ENCODE results near the gene FN3KRP. TPM values are rescaled to one million over a fixed set of nuclear protein-coding genes. Genes with fewer than 3 reads are reported as not detected.

Gene FN3KRP
- total and polyA plus RNA-seq, 2 of the 13 experiments (the other 11 are each of a cell fraction or from before 2014, with no cell fraction given), result 22.4 to 28.2 TPM

DNA sequence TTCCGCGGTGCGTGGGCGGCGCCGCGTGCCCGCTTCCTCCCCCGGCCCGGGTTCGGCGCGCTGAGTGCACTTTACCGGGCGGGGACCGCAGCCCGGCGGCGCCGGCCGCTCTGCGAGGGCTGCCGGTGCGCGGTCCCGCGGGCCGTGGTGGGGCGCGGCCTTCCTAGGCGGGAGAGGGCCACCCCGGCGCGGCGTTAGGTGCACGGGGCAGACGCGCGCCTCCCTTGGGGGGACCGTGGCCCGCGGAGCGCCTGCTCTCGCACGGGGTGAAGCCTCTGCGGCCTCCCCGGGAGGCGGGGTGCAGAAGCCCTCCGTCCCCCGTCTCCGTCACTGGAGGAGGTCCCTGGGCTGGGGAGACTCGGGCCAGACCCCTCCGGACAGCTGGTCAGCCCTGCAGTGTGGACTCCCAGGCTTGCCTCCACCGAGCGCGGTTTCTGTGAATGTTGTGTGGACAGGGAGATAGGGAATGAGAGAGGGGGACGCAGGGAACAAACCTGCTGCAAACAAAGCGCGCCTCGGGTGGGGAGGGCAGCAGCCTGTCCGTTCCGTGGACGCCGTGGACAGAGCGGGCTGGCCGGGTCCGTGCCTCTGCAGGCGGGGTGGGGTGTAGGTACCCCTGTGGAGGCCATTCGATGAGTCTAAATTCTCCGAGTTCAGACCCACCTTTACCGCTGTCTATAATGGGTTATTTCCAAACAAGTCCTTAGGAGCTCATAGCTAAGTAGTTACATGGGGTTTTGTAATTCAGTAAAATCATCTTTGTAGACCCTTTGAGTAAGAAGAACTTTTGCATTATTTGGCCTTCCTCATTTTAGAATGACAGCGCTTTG is 36.1 kb downstream of the FN3KRP start (continued):
- TF ChIP-seq CBX5 (CRISPR knock-in tag; IDR thresholded peaks at IDR 0.05; ENCODE audit: borderline replicate concordance) (0 out of 2 replicates have a peak, but pooled peaks have one; percentile 21), ZNF550 (CRISPR knock-in tag; IDR thresholded peaks at IDR 0.05; ENCODE audit: borderline replicate concordance) (no peak), NFE2L1 (CRISPR knock-in tag; IDR thresholded peaks at IDR 0.05; ENCODE audit: borderline replicate concordance) (no peak), MYNN (CRISPR knock-in tag; IDR thresholded peaks at IDR 0.05; ENCODE audit: low read depth) (no peak), ISL2 (CRISPR knock-in tag; IDR thresholded peaks at IDR 0.05) (0 out of 2 replicates have a peak, but pooled peaks have one; percentile 18), ZNF230 (CRISPR knock-in tag; IDR thresholded peaks at IDR 0.05) (no peak), EED (CRISPR knock-in tag; IDR thresholded peaks at IDR 0.05) (no peak; the same call in 1 of the 2 replicates), NRL (CRISPR knock-in tag; IDR thresholded peaks at IDR 0.05; ENCODE audit: borderline replicate concordance) (peak; percentile 47; the same call in 1 of the 2 replicates), FOXC1 (CRISPR knock-in tag; IDR thresholded peaks at IDR 0.05; ENCODE audit: borderline replicate concordance) (0 out of 2 replicates have a peak, but pooled peaks have one; percentile 59), ZNF160 (CRISPR knock-in tag; IDR thresholded peaks at IDR 0.05) (no peak), TCF7L2 (IDR thresholded peaks at IDR 0.05; ENCODE audit: low read depth, low read length) (no peak), ZNF20 (CRISPR knock-in tag; IDR thresholded peaks at IDR 0.05) (no peak), NFKB2 (CRISPR knock-in tag; IDR thresholded peaks at IDR 0.05; ENCODE audit: borderline replicate concordance) (no peak), ZNF878 (CRISPR knock-in tag; IDR thresholded peaks at IDR 0.05) (no peak), ERF (CRISPR knock-in tag; IDR thresholded peaks at IDR 0.05) (no peak), ZNF652 (CRISPR knock-in tag; IDR thresholded peaks at IDR 0.05; ENCODE audit: borderline replicate concordance, low read depth) (no peak)
- TF ChIP-seq, protein P1, sequence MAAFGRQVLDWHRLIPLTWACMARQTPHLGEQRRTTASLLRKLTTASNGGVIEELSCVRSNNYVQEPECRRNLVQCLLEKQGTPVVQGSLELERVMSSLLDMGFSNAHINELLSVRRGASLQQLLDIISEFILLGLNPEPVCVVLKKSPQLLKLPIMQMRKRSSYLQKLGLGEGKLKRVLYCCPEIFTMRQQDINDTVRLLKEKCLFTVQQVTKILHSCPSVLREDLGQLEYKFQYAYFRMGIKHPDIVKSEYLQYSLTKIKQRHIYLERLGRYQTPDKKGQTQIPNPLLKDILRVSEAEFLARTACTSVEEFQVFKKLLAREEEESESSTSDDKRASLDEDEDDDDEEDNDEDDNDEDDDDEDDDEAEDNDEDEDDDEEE (CRISPR knock-in tag; IDR thresholded peaks at IDR 0.05), result no peak
- TF ChIP-seq, protein P2, sequence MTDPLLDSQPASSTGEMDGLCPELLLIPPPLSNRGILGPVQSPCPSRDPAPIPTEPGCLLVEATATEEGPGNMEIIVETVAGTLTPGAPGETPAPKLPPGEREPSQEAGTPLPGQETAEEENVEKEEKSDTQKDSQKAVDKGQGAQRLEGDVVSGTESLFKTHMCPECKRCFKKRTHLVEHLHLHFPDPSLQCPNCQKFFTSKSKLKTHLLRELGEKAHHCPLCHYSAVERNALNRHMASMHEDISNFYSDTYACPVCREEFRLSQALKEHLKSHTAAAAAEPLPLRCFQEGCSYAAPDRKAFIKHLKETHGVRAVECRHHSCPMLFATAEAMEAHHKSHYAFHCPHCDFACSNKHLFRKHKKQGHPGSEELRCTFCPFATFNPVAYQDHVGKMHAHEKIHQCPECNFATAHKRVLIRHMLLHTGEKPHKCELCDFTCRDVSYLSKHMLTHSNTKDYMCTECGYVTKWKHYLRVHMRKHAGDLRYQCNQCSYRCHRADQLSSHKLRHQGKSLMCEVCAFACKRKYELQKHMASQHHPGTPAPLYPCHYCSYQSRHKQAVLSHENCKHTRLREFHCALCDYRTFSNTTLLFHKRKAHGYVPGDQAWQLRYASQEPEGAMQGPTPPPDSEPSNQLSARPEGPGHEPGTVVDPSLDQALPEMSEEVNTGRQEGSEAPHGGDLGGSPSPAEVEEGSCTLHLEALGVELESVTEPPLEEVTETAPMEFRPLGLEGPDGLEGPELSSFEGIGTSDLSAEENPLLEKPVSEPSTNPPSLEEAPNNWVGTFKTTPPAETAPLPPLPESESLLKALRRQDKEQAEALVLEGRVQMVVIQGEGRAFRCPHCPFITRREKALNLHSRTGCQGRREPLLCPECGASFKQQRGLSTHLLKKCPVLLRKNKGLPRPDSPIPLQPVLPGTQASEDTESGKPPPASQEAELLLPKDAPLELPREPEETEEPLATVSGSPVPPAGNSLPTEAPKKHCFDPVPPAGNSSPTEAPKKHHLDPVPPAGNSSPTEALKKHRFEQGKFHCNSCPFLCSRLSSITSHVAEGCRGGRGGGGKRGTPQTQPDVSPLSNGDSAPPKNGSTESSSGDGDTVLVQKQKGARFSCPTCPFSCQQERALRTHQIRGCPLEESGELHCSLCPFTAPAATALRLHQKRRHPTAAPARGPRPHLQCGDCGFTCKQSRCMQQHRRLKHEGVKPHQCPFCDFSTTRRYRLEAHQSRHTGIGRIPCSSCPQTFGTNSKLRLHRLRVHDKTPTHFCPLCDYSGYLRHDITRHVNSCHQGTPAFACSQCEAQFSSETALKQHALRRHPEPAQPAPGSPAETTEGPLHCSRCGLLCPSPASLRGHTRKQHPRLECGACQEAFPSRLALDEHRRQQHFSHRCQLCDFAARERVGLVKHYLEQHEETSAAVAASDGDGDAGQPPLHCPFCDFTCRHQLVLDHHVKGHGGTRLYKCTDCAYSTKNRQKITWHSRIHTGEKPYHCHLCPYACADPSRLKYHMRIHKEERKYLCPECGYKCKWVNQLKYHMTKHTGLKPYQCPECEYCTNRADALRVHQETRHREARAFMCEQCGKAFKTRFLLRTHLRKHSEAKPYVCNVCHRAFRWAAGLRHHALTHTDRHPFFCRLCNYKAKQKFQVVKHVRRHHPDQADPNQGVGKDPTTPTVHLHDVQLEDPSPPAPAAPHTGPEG (CRISPR knock-in tag; IDR thresholded peaks at IDR 0.05), result no peak
- TF ChIP-seq, protein P3, sequence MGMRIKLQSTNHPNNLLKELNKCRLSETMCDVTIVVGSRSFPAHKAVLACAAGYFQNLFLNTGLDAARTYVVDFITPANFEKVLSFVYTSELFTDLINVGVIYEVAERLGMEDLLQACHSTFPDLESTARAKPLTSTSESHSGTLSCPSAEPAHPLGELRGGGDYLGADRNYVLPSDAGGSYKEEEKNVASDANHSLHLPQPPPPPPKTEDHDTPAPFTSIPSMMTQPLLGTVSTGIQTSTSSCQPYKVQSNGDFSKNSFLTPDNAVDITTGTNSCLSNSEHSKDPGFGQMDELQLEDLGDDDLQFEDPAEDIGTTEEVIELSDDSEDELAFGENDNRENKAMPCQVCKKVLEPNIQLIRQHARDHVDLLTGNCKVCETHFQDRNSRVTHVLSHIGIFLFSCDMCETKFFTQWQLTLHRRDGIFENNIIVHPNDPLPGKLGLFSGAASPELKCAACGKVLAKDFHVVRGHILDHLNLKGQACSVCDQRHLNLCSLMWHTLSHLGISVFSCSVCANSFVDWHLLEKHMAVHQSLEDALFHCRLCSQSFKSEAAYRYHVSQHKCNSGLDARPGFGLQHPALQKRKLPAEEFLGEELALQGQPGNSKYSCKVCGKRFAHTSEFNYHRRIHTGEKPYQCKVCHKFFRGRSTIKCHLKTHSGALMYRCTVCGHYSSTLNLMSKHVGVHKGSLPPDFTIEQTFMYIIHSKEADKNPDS (CRISPR knock-in tag; IDR thresholded peaks at IDR 0.05), result no peak
